GM20000 (cell line): ENCODE measurements around the gene GHR.

Experiments used
- DNase-seq: peaks from one replicate; pipeline ENCODE4 v3.0.0; 2012; ENCODE audit warnings: low spot score
- TF ChIP-seq, protein P1 (sequence below): IDR thresholded peaks from 2 replicates; pipeline ENCODE4 v1.5.1; 2012; ENCODE audit warnings: mild to moderate bottlenecking, control low read depth; ENCODE audit errors: extremely low read depth, missing control alignments

The GHR gene

DNA sequence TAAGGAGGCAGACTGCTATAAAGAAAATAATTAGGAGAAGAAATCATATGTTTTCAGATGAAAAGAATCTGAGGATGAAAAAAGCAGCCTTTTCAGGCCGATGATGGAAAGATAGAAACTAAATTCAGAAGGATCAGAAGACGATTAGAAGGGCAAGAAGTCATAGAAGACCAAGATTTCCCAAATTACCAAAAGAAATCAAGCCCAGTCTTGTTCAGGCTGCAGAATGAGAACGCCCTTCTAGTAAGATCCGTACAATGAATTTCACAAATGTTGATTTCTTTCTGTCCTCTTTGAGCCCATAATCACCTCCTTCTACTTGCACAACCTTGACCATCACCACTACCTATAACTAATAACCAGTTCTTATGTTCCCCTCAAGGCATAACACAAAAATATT lies 218.8 kb downstream of the GHR start:
- TF ChIP-seq, protein P1, sequence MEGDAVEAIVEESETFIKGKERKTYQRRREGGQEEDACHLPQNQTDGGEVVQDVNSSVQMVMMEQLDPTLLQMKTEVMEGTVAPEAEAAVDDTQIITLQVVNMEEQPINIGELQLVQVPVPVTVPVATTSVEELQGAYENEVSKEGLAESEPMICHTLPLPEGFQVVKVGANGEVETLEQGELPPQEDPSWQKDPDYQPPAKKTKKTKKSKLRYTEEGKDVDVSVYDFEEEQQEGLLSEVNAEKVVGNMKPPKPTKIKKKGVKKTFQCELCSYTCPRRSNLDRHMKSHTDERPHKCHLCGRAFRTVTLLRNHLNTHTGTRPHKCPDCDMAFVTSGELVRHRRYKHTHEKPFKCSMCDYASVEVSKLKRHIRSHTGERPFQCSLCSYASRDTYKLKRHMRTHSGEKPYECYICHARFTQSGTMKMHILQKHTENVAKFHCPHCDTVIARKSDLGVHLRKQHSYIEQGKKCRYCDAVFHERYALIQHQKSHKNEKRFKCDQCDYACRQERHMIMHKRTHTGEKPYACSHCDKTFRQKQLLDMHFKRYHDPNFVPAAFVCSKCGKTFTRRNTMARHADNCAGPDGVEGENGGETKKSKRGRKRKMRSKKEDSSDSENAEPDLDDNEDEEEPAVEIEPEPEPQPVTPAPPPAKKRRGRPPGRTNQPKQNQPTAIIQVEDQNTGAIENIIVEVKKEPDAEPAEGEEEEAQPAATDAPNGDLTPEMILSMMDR, result no peak

DNA sequence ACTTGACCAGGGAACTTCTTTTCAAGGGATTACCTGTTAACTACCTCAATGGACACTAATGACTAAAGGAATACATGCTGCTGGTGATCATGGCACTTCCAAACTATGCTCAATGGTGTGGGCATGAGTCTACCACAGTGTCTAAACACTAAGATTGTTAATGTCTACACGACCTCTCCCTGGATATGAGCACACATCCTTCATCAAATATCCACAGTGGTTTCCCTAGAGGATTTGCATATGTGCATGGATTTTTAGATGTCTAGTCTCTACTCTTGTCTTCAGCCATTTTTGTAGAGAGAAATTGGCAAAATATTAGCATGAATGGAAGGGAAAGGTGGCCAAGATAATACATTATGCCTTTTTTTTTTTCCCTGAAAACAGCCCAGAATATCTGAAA lies 220.1 kb downstream of the GHR start:
- TF ChIP-seq, protein P1, result no peak

More for the DNA sequence above, 218.8 kb downstream of the GHR start:
- no peak for DNase-seq

DNA sequence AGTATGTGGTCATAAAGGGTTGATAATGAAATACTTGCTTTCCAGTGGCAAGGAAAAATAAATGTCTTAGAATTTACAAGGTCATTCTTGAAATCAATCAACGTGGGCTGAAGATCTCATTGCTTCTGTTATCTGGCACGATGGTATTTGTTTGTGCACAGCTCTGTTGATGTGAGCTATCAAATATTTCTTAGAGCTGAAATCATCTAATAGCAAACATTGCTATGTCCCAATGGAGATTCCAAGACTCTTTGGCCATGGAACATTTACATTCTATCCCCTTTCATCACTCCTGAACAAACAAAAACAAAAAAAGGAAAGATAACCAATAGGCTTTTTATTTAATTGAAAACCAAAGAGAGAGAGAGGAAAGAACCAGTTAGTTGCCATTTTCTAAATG lies 221.9 kb downstream of the GHR start:
- no peak for DNase-seq
- TF ChIP-seq, protein P1, result no peak

More for the DNA sequence above, 220.1 kb downstream of the GHR start:
- no peak for DNase-seq

DNA sequence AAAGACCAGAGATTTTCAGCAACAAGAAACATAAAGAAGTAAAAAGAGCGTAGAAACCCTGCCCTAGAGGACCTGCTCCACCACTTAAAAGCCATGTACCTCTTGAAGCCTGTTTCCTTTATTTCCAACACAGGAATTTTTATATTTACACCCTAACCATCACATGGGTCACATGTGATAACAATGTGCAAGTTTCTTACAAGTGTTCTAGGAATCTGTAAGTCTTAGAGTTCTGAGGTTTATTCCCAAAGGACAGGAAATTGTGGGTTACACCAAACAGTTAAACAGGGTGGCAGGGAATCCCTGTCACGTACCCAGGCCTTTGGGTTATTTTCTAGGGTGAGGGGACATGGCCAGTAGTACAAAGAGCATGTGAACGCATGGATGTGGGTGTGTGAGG lies 224.8 kb downstream of the GHR start:
- DNase-seq, result no peak
- TF ChIP-seq, protein P1, result no peak

DNA sequence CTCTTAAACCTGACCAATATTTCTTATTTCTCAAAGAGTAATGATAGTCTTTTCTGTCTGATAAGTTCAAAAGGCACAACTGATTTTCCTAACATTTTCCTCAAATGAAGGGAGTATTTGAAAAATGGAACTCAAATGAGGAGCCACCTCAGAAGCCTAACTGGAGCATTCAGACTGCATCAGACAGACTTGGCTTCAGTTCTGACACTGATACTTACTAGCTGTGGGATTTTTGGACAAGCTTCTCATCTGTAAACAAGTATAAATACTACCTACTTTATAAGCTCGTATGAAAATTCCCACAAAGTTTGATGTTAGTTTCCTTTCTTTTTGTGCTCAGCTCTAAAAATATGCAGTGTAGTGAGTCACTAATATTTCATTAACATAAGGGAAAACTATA lies 225.7 kb downstream of the GHR start:
- TF ChIP-seq, protein P1, result no peak
- DNase-seq, result no peak

DNA sequence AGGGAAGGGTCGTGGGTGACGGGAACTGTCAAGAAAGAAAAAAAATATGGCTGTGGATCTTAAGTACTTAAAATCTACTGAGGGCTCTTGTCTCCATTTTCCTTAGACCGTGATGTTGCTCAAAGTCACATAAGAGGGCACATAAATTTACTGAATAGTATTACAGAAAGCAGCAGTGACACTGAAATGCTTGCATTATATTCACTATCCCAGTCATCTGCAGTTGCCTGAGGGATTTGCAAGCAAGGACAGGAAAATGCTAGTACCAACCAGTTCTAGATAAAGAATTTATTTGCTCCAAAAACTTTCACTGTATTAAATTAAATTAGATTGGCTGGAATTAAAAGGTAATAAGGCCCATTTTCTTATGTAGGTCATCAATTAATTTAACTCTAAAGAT lies 226.8 kb downstream of the GHR start:
- DNase-seq, result no peak
- TF ChIP-seq, protein P1, result no peak

DNA sequence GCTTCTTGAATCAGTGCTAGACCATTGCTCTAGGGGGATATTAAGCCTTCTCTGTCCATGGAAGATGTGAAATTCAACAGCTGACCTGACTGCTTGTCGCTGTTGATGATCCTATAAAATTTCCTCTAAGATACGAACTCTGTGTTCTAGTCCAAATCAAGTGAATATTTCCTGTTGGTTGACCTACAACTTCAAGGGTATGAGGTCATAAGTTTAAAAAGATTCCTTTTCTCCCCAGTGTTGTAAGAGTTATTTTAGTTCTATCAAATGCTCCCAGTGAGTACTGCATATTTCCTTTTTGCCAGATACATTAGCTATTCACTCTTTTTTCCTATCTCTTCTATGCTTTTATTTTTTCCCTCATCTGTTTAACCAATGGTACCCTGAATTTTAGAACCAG lies 230.5 kb downstream of the GHR start:
- TF ChIP-seq, protein P1, result no peak
- DNase-seq, result no peak
